ENCODE measurements around the gene STPG3.

STPG3 gene

GRCh38 chr9:137281345-137282116 lies 30.4 kb downstream of the STPG3 start:
- DNase-seq: no peak

GRCh38 chr9:137286975-137287383 lies 35.9 kb downstream of the STPG3 start:
- DNase-seq: peak; percentile 48

DNA sequence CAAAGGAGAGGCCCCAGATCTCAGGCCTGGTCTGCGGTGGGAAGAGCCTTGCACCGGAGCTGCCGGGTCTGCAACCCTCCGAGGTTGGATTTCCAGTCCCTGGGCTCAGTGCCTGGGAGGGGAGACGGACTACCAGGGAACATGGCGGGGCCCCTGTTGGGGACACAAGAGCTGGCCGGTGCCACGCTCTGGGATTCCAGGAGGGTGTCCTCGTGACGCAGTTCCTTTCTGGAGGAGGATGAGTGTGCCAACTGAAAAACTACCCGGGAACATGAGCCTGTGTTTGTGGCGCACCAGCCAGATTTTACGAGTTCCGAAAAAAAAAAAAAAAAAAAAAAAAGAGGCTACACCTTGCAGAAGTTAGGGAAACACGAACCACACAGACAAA lies 42.0 kb downstream of the STPG3 start:
- no peak for DNase-seq

- no peak for DNase-seq
Measured at GRCh38 chr9:137293482-137294090, 42.5 kb downstream of the STPG3 start.

DNA sequence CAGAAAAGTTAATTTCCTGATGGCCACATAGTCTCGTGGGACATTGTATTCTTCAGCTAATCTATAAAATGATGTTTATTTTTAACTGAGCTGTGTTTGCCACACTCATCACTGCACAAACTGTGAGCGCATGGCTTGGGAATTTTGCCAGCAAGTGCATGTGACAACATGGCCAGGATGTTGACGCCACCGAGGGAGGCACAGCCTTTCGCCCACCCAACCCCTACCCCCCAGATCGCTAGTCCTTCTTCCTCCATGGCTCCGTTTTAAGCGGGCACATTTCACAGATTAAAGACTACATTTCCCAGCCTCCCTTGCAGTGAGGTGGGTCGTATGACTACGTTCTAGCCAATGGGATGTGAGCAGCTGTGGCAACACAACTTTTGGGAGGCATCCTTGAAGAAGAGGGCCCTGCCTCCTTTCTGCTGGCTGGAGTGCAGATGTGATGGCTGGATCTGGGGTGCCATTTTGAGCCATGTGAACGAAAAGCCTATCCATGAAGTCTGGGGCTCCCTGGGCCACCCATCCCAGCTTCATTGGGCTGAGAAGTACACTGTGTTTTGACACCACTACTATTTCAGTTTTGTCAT lies 43.1 kb downstream of the STPG3 start:
- DNase-seq: peak; percentile 36

GRCh38 chr9:137294681-137295237 lies 43.7 kb downstream of the STPG3 start:
- DNase-seq: no peak

DNA sequence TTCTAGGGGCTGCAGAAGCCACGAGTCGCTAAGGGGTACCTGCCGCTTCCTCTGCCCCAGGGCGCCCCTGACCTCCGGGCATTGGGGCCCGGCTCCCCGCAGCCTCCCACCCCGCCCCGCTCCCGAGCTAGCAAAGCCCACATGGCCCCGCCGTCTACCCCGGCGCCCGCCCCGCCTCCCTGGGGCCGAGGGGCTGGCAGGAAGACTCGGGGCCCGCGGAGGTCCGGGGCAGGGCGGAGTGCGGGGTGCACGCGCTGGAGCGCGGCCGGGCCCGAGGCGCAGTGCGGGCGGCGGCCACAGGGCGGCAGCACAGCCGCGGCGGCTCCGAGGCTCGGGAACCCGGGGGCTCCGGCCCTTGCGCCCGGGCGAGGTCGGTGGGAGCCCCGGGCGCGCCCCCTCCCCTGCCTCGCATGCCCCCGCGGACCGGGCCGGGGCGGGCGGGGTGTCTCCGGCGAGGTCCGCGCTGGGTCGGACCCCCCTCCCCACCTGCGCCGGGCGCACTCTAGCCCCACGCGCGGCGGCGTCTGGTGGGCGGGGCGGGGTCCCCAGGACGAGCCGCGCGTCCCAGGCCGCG lies 44.2 kb downstream of the STPG3 start:
- peak; percentile 13 for DNase-seq

- no peak for DNase-seq
Measured at GRCh38 chr9:137295849-137296669, 45.0 kb downstream of the STPG3 start.

DNA sequence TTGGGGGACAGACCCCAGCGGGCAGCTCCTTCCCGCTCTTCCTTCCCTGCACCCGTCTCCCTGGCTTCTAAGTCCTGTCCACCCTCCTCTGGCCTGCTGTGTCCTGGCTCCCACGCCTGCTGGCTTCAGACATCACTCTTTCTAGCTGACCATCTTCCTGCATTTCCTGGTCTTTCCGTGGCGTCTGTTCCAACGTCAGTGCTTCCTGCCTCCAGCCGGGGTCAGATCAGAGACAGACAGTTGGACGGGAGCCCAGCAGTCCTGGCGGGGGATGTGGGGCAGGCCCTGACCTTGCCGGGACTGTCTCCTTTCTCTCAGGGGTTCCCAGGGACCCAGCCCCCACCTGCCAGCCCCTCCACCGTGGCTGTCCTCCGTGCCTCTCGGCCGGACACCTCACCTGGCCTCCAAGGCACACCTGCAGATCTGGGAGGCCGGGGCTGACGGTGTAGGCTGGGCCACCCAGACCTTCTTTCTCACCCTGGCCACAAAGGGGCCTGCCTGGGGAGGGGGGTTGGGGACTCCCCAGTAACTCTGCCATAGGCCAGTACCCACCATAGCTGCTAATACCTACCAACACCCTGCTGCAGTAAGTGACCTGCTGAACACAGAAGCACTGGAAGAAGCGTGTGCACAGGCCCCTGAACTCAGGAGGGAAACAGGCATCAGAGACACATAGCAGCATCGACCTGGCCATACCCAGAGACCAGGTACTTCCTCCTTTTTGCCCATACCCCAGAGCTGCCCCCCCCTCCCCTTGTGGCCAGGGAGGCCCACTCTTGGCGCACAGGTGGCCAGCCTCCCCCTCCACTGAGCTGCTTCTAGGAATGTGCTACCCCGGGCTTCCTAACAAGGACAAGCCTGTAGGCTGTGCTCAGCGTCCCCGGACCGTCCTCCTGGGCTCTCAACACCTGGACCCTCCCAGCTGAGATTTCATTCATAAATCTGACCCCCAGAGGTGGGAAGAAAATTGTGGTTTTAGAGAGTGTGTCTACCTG lies 45.9 kb downstream of the STPG3 start:
- DNase-seq: peak; percentile 36

DNA sequence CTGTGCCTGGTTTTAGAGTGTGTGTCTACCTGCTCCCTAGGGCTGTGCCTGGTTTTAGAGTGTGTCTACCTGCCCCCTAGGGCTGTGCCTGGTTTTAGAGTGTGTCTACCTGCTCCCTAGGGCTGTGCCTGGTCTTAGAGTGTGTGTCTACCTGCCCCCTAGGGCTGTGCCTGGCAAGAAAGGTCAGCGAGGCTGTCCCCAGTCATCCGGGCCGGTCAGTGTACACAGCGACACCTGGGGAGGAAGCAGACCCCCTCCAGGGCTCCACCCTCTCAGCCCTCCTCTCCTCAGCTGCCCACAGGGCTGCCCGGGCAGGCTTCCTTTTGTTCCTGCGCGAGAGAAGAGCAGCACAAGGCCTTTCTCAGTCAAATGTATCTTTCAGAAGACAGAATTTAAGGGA lies 46.9 kb downstream of the STPG3 start:
- no peak for DNase-seq

DNA sequence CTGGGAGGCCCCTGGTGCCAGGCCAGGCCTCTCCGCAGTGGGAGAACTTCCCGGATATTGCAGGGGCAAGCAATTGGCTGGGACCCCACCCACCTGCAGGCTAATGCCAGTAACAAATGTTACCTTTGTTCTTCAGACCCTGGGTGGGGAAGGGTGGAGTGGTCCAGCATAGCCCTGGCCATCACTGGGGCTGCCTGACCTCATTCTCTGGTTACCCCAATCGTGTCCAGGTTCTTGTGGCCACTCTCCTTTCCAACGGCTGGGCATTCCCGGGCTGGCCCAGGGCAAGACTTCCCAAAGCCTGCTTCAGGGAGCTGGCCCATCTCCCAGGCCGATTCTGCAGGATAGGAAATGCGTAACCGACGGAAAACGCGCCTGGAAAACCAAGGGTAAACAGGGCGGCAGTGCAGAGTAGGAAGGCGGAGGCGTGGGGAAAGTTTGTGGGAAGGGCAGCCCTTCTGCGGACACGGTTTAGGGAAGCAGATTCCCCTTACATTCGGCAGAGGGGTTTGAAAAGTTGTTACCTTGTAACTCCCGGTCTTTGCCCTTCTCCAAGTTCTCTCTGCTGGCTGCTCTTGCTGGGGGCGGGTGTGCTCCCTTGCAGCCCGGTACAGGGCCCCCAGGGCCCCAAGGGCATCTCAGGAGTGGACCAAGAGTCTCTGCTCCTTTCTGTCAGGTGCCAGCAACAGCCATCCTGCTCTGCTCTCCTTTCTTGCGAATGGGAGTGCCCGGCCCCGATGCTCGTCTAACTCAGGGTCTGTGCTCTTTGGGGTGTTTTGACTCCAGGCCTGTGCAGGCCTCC lies 47.5 kb downstream of the STPG3 start:
- DNase-seq: no peak

GRCh38 chr9:137299203-137299565 lies 48.1 kb downstream of the STPG3 start:
- no peak for DNase-seq

DNA sequence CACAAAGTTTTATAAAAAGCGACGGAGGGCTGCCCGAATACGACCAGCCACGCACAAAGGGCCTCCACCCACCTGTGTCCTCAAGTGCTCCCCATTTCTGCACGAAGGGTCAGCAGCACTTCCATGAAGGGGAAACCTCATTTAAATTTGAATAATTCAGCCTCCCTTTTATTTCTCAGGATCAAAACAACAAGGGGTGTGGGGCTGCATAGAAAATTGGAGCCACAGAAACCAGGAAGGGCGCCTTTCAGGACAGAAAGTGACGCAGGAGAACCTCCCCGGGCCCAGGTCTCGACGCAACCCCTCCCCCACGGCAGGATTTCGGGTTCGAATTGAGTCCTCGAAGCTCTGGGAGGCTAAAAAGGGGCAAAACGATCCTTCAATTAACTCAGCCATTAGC lies 48.9 kb downstream of the STPG3 start:
- DNase-seq: no peak

DNA sequence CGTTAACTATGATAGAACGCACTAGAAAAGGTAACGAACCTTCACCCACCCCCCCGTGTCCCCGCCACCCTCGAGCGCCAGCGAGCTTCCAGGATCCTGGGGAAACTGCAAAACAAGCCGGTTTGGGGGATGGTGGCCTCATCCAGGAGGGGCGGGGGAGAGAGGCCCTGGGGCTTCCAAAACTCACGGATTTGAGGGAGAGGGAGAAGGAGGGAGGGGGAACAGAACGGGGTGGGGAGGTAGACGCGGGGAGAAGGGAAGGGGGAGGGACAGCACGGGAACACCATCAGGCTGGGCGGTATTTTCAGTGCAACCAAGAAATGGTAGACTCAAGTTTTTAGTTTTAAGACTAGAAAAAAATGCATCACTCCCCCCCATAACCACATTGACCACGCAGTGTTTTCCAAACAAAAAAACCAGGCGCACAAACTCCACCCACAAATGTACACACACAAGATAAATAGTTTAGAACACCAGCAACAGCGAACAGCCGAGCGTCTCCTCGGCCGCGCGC lies 49.5 kb downstream of the STPG3 start:
- DNase-seq: no peak

- DNase-seq: peak; percentile 42
Measured at GRCh38 chr9:137301081-137301947, 50.2 kb downstream of the STPG3 start.

DNA sequence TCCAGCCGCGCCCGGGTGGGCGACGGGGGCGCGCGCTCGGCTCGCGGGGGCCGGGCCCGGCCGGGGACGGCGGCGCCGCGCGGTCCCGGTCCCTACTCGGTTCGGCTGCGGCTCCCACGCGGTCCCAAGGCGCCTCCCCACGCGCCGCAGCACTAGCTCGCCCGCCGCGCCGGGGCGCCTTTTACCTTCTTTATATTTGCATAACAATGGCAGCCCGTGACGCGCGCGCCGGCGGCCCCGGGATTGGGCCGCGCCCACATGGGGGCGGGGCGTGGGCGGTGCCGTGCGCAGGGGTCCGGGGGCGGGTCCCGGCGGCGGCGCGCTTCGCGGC lies 51.0 kb downstream of the STPG3 start, which contains the start of gene NRARP:
Gene NRARP (minus strand): TSS at position 154 of the 331 bp plus-strand sequence. CDS start 343 bp downstream, outside the sequence.
- peak; percentile 71 for DNase-seq

DNA sequence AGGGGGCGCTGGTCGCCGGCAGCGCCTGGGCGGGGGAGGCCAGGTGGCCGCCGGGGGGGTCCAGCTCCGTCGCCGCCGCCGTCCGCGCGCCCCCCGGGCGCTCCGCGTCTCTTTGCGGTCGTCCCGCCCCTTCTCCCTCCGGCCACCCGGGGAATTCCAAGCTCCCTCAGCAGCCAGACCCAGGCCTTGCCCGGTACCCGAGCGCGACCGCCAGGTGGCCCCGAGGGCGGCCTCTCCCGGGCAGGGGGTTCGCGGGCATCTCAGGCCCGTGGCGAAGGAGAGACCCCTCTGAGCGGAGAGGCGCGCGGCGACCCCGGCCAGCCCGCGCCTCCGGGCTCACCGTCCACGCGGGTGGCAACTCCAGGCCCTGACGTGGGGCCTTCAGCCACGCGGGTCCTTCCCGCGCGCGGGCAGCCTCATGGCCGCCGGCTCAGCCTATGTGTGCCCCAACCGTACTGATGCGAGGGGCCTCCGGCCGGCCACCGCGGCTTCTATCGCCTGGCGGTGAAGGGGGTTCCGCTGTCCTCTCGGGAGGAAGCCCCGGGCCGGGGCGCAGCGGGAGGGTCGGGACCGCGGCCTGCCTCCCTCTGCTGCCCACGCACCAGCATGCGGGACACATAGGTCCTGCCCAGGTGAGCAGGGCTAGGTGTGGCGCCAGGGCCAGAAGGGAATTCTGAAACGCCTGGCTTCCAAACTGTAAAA lies 51.5 kb downstream of the STPG3 start:
- DNase-seq: peak; percentile 13
